Activated CD8-positive, alpha-beta memory T cell treated with anti-CD3 and anti-CD28 coated beads, Interleukin-2, amount 10 ng/mL, durations not matched to agents 7 days and 5 days (primary cell): ENCODE measurements around the gene DGKH. TPM values are rescaled to one million over a fixed set of nuclear protein-coding genes. Genes with fewer than 3 reads are reported as not detected.
"Not testable (repeated sequence)": the region's sequence is repeated elsewhere in the genome, so short reads cannot be mapped to it uniquely, and the experiment has no call there.

Experiments used
- ATAC-seq: fragments of 150-1000 bp; cut with Tn5 transposase; one replicate; pipeline ENCODE4 v1.10.0; 2021; ENCODE audit warnings: moderate library complexity
- CTCF ChIA-PET: fragments of 350-600 bp; sonication (Branson Sonifier 250); formaldehyde crosslinking; loops from one replicate; lab custom pipeline; 2021; ENCODE audit warnings: antibody characterized with exemption; lab: Charles Lee
- DNase-seq: peaks from one replicate; pipeline ENCODE4 v3.0.0-alpha.2; 2020
- H3K27ac Mint-ChIP-seq: one replicate; pipeline ENCODE4 v1.8.0; 2021; ENCODE audit warnings: mild to moderate bottlenecking, mixed read lengths
- H3K27me3 Mint-ChIP-seq: one replicate; pipeline ENCODE4 v1.8.0; 2021; ENCODE audit warnings: mixed read lengths
- H3K36me3 Mint-ChIP-seq: one replicate; pipeline ENCODE4 v1.8.0; 2021; ENCODE audit warnings: mild to moderate bottlenecking, mixed read lengths
- H3K4me1 Mint-ChIP-seq: one replicate; pipeline ENCODE4 v1.8.0; 2021; ENCODE audit warnings: mixed read lengths
- H3K4me3 Mint-ChIP-seq: one replicate; pipeline ENCODE4 v1.8.0; 2021; ENCODE audit warnings: mild to moderate bottlenecking, moderate library complexity, mixed read lengths
- H3K9me3 Mint-ChIP-seq: one replicate; pipeline ENCODE4 v1.8.0; 2022; ENCODE audit warnings: low read depth, mixed read lengths
- total RNA-seq, 2 experiments: library from RNA; stranded (reverse); gene quantifications; one replicate each; pipeline ENCODE4 v1.2.3, GENCODE V29; 2021

The DGKH gene
- total RNA-seq, 2 experiments from 2014 or later, result 20.0 to 24.7 TPM

DNA sequence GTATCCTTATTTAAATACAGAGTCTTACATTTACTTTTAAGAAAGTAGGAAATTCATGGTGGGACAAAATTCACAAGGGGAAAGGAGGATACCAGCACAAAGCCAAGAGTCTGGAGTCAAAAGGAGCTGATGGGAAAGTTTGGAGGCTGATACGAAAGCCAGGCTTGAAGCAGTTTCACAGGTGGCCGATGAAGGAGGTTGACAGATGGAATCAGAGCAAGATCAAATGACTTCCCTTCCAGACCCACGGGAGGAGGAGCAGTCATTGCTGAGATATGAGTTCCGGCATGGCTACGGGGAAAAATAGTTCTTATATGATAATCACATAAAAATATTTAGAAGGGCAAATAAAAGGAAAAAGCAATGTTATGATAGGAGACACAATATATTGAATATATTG lies 65.0 kb downstream of the DGKH start:
- H3K27me3 Mint-ChIP-seq, result no peaks in the 10 kb centered on the region
- CTCF ChIA-PET, result interaction anchor here (2.2 to 7.4 kb wide), 2 partner anchors 14 to 445 kb away, joined by 5 to 56 read pairs; no protein-coding TSS in a partner anchor
- H3K9me3 Mint-ChIP-seq, result no peaks in the 10 kb centered on the region
- peaks cover 4% of the 10 kb centered on the region for H3K4me1 Mint-ChIP-seq
- no peak overlapping the region for H3K4me3 Mint-ChIP-seq
- no peak overlapping the region for H3K27ac Mint-ChIP-seq
- ATAC-seq (no peak), DNase-seq (no peak)
- H3K36me3 Mint-ChIP-seq, result no peaks in the 10 kb centered on the region

DNA sequence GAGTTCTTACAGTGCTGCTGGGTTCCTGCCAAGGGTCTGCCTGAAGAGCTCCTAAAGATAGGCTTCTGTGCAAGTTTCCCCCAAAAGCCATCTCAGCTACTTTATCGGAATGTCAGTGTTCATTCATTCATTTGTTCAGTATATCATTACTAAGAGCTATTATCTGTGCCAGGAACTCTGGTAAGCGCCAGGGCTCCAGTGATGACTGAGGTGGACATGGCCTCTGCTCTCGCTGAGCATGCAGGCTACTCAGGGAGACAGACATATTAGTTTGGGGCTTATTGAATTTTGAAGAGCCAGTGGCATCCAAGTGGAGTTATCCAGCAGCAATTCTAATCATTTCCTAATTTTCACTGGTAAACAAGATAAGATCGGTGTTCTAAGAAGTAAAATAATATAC lies 65.8 kb downstream of the DGKH start:
- no peak for DNase-seq
- Mint-ChIP-seq H3K27ac (no peak overlapping the region), H3K27me3 (no peaks in the 10 kb centered on the region), H3K4me3 (no peak overlapping the region), H3K4me1 (peaks cover 4% of the 10 kb centered on the region), H3K36me3 (peaks cover 3% of the 10 kb centered on the region), H3K9me3 (no peaks in the 10 kb centered on the region)
- ATAC-seq, result no peak
- CTCF ChIA-PET, result interaction anchor here (2.2 to 7.4 kb wide), 2 partner anchors 13 to 446 kb away, joined by 5 to 56 read pairs; no protein-coding TSS in a partner anchor

- ATAC-seq (no peak), DNase-seq (no peak)
- Mint-ChIP-seq H3K36me3 (peaks cover 3% of the 10 kb centered on the region), H3K9me3 (no peaks in the 10 kb centered on the region), H3K27ac (no peak overlapping the region), H3K4me1 (peaks cover 5% of the 10 kb centered on the region), H3K4me3 (no peak overlapping the region), H3K27me3 (no peaks in the 10 kb centered on the region)
- CTCF ChIA-PET, result interaction anchor here (2.2 to 7.4 kb wide), 2 partner anchors 12 to 446 kb away, joined by 5 to 56 read pairs; no protein-coding TSS in a partner anchor
These were observed 66.5 kb downstream of the DGKH start for GRCh38 chr13:42114912-42115311.

DNA sequence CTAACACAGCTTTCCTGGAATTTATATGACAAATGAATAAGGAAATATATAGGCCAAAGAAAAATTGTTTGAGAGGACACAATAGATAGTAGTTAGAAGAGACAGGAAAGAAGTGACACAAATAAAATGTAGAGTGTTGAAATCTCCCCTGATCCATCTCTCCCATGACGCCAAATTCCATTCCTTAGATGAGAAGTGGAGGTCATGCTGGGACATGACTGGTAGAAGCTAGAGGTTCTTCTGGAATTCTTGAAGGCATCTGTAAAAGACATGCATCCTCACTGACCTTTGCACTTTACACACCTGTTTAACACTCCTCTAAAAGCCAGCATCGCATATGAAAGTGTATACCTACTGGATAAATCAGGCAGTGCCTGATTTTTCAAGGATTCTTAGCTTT lies 67.8 kb downstream of the DGKH start:
- no peaks in the 10 kb centered on the region for H3K9me3 Mint-ChIP-seq
- H3K36me3 Mint-ChIP-seq, result peaks cover 3% of the 10 kb centered on the region
- DNase-seq (no peak), ATAC-seq (no peak)
- H3K27ac Mint-ChIP-seq, result no peak overlapping the region
- H3K4me1 Mint-ChIP-seq, result peaks cover 2% of the 10 kb centered on the region
- no peak overlapping the region for H3K4me3 Mint-ChIP-seq
- CTCF ChIA-PET, result interaction anchor here (1.0 kb wide), 1 partner anchor 151 kb away, joined by 3 read pairs; no protein-coding TSS in a partner anchor
- no peaks in the 10 kb centered on the region for H3K27me3 Mint-ChIP-seq

DNA sequence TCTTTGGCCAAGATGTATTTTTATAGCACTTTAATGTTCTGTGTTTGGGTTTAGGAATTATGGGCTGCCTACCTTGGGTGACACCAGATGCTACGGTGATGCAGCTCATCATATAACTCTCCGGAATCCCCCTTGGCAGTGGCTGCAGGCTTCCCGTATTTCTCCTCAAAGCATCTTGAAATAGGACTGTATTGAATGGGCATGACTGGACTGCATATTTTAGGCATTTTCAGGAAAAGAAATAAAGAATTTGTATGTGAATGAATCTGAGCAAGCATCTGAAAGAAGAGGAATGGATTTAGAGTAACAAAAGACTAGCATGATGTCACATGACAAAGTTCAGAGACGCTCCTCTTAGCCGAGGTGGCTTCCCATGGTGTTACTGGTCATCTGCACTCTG lies 70.6 kb downstream of the DGKH start:
- CTCF ChIA-PET, result interaction anchor here (1.0 kb wide), 1 partner anchor 55 kb away, joined by 3 read pairs; no protein-coding TSS in a partner anchor
- no peak overlapping the region for H3K27ac Mint-ChIP-seq
- DNase-seq (no peak), ATAC-seq (no peak)
- H3K9me3 Mint-ChIP-seq, result no peaks in the 10 kb centered on the region
- peaks cover 2% of the 10 kb centered on the region for H3K4me1 Mint-ChIP-seq
- H3K4me3 Mint-ChIP-seq, result no peak overlapping the region
- H3K36me3 Mint-ChIP-seq, result peaks cover 3% of the 10 kb centered on the region
- no peaks in the 10 kb centered on the region for H3K27me3 Mint-ChIP-seq

- Mint-ChIP-seq H3K4me3 (no peak overlapping the region), H3K27ac (no peak overlapping the region), H3K4me1 (peaks cover 2% of the 10 kb centered on the region), H3K9me3 (no peaks in the 10 kb centered on the region), H3K27me3 (no peaks in the 10 kb centered on the region), H3K36me3 (peaks cover 3% of the 10 kb centered on the region)
- no peak for DNase-seq
- CTCF ChIA-PET, result interaction anchor here (0.9 to 1.0 kb wide), 2 partner anchors 9 to 56 kb away, joined by 3 read pairs; no protein-coding TSS in a partner anchor
- no peak for ATAC-seq
These were observed 71.4 kb downstream of the DGKH start for GRCh38 chr13:42119875-42120274.

DNA sequence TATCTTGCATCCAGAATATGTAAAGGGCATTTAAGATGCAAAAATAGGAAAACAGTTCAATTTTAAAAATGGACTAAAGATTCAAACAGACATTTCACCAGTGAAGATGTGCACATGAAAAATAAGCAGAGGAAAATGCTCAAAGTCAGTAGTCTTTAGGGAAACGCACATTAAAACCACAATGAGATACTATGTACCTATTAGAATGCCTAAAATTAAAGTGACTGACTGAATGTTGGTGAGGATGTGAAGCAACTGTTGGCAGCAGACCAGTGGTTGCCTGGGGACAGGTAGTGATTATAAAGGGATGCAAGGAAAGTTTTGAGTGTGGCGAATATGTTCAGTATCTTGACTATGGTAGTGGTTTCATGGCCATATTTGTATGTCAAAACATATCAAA lies 75.2 kb downstream of the DGKH start:
- Mint-ChIP-seq H3K36me3 (peaks cover 6% of the 10 kb centered on the region), H3K27ac (no peak overlapping the region), H3K27me3 (no peaks in the 10 kb centered on the region), H3K9me3 (no peaks in the 10 kb centered on the region), H3K4me3 (no peak overlapping the region), H3K4me1 (peaks cover 2% of the 10 kb centered on the region)
- ATAC-seq (no peak), DNase-seq (no peak)
- CTCF ChIA-PET, result no interaction called here

- no peaks in the 10 kb centered on the region for H3K27me3 Mint-ChIP-seq
- no peaks in the 10 kb centered on the region for H3K4me1 Mint-ChIP-seq
- ATAC-seq (no peak), DNase-seq (no peak)
- CTCF ChIA-PET, result no interaction called here
- no peaks in the 10 kb centered on the region for H3K9me3 Mint-ChIP-seq
- peaks cover 7% of the 10 kb centered on the region for H3K36me3 Mint-ChIP-seq
- no peak overlapping the region for H3K27ac Mint-ChIP-seq
- H3K4me3 Mint-ChIP-seq, result no peak overlapping the region
These were observed 76.6 kb downstream of the DGKH start for GRCh38 chr13:42125046-42125445.

DNA sequence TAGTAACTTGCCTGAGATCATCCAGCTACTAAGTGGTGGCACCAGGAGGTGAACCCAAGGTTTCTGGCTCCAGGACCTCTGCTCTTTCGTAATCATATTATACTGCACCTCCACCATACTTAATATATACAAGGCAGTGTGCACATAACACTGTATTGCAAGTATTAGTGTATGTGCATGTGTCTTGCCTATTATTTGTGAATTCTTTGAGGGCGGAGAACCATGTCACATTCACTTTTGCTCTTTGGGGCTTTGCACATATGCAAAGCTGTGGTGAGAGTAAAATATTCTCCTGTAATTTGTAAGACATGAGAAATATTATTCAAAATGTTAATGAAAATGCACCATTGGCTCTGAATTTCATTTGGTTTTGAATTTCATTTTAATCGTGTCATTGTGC lies 78.6 kb downstream of the DGKH start:
- H3K27me3 Mint-ChIP-seq, result no peaks in the 10 kb centered on the region
- H3K4me3 Mint-ChIP-seq, result no peak overlapping the region
- ATAC-seq (no peak), DNase-seq (no peak)
- H3K27ac Mint-ChIP-seq, result no peak overlapping the region
- no peaks in the 10 kb centered on the region for H3K9me3 Mint-ChIP-seq
- CTCF ChIA-PET, result interaction anchor here (1.5 kb wide), 1 partner anchor 13 kb away, joined by 5 read pairs; no protein-coding TSS in a partner anchor
- no peaks in the 10 kb centered on the region for H3K4me1 Mint-ChIP-seq
- peaks cover 7% of the 10 kb centered on the region for H3K36me3 Mint-ChIP-seq

GRCh38 chr13:42129033-42129432 lies 80.6 kb downstream of the DGKH start:
- Mint-ChIP-seq H3K9me3 (no peaks in the 10 kb centered on the region), H3K27ac (no peak overlapping the region), H3K27me3 (no peaks in the 10 kb centered on the region), H3K36me3 (peaks cover 12% of the 10 kb centered on the region), H3K4me1 (no peaks in the 10 kb centered on the region), H3K4me3 (no peak overlapping the region)
- CTCF ChIA-PET, result no interaction called here
- DNase-seq, result no peak
- no peak for ATAC-seq

DNA sequence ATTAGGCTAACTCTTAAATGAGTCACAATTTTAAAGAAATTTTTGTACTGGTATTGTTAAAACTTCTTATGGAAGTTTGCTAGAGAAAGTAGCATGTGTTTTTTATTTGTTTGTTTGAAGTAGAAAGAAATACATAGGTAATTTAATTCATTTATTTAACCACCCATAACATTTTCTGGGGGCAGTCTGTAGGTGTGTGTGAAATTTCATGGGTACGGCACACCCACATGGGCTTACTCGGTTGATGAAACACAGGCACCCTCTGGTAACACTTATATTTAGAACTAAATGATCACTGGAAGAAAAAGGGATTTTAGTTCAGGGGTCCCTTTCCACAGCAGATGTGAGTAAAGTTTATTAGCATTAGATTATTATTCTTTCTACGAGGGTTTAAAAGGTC lies 88.1 kb downstream of the DGKH start:
- ATAC-seq (no peak), DNase-seq (no peak)
- CTCF ChIA-PET, result no interaction called here
- H3K4me1 Mint-ChIP-seq, result peaks cover 1% of the 10 kb centered on the region
- no peaks in the 10 kb centered on the region for H3K27me3 Mint-ChIP-seq
- H3K36me3 Mint-ChIP-seq, result peaks cover 25% of the 10 kb centered on the region
- H3K9me3 Mint-ChIP-seq, result peaks cover 2% of the 10 kb centered on the region
- H3K27ac Mint-ChIP-seq, result no peak overlapping the region
- H3K4me3 Mint-ChIP-seq, result no peak overlapping the region

GRCh38 chr13:42137856-42138537 lies 89.5 kb downstream of the DGKH start:
- ATAC-seq (no peak), DNase-seq (no peak)
- Mint-ChIP-seq H3K9me3 (peaks cover 2% of the 10 kb centered on the region), H3K36me3 (peaks cover 29% of the 10 kb centered on the region), H3K27ac (no peak overlapping the region), H3K4me1 (peaks cover 2% of the 10 kb centered on the region), H3K4me3 (no peak overlapping the region), H3K27me3 (no peaks in the 10 kb centered on the region)
- CTCF ChIA-PET, result no interaction called here

DNA sequence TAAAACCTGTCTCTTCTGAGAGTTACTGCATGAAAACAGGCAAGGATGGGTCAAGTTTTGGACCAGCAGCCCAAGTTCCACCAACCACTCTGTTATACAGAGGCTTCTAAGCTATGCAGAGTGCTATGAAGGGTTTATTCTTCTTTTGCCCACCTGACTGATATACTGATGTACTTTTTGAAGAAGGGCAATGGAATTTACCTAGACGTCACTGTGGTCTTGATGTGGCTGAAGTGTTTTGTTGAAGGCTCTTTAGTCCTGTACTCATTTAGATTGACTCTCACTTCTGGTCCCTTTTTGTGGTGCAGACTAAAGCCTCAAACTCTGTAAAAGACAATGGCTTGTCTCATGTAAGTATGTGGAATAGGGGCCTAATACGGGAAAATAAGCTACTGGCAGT lies 92.0 kb downstream of the DGKH start:
- H3K4me3 Mint-ChIP-seq, result no peak overlapping the region
- peaks cover 25% of the 10 kb centered on the region for H3K36me3 Mint-ChIP-seq
- H3K27ac Mint-ChIP-seq, result no peak overlapping the region
- CTCF ChIA-PET, result no interaction called here
- H3K27me3 Mint-ChIP-seq, result no peaks in the 10 kb centered on the region
- peaks cover 2% of the 10 kb centered on the region for H3K4me1 Mint-ChIP-seq
- H3K9me3 Mint-ChIP-seq, result peaks cover 2% of the 10 kb centered on the region
- DNase-seq (no peak), ATAC-seq (no peak)

DNA sequence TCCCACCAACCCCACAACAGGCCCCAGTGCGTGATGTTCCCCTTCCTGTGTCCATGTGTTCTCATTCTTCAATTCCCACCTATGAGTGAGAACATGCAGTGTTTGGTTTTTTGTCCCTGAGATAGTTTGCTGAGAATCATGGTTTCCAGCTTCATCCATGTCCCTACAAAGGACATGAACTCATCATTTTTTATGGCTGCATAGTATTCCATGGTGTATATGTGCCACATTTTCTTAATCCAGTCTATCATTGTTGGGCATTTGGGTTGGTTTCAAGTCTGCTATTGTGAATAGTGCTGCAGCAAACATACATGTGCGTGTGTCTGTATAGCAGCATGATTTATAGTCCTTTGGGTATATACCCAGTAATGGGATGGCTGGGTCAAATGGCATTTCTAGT lies 92.6 kb downstream of the DGKH start:
- CTCF ChIA-PET, H3K4me3 Mint-ChIP-seq, H3K9me3 Mint-ChIP-seq, H3K4me1 Mint-ChIP-seq, H3K27me3 Mint-ChIP-seq, H3K27ac Mint-ChIP-seq, DNase-seq, ATAC-seq: not testable (repeated sequence)
- H3K36me3 Mint-ChIP-seq, result peaks cover 22% of the 10 kb centered on the region
